Measurements from ENCODE around the gene PLEK2. TPM values are rescaled to one million over a fixed set of nuclear protein-coding genes. Genes with fewer than 3 reads are reported as not detected.
A peak's percentile ranks its signal among the peaks of the same experiment; 100 is the strongest.

PLEK2 gene
- total RNA-seq, 1 experiment from 2014 or later = 1.3 TPM

- TF ChIP-seq PRDM15 (CRISPR knock-in tag; IDR thresholded peaks at IDR 0.05) (no peak), ZNF281 (CRISPR knock-in tag; IDR thresholded peaks at IDR 0.05) (no peak), ZSCAN18 (CRISPR knock-in tag; IDR thresholded peaks at IDR 0.05) (no peak), E2F1 (CRISPR knock-in tag; IDR thresholded peaks at IDR 0.05) (no peak), NR2C2 (CRISPR knock-in tag; IDR thresholded peaks at IDR 0.05) (no peak), GRHL2 (CRISPR knock-in tag; IDR thresholded peaks at IDR 0.05; ENCODE audit: insufficient replicate concordance, severe bottlenecking) (no peak), SP1 (CRISPR knock-in tag; conservative IDR thresholded peaks at IDR 0.05) (no peak), JAZF1 (CRISPR knock-in tag; IDR thresholded peaks at IDR 0.05) (no peak), HMGA2 (CRISPR knock-in tag; IDR thresholded peaks at IDR 0.05) (no peak), CDX4 (CRISPR knock-in tag; IDR thresholded peaks at IDR 0.05; ENCODE audit: borderline replicate concordance) (no peak)
Measured at GRCh38 chr14:67357969-67358354, 54.0 kb downstream of the PLEK2 start (continued).

- Mint-ChIP-seq H3K36me3 (no peaks in the 10 kb centered on the region), H3K4me3 (peak overlapping the region; percentile 7), H3K4me1 (peaks cover 23% of the 10 kb centered on the region), H3K27me3 (ENCODE audit: low read depth) (no peaks in the 10 kb centered on the region), H3K27ac (no peak overlapping the region), H3K9me3 (no peaks in the 10 kb centered on the region)
- DNase-seq (ENCODE audit: low spot score) (no peak), ATAC-seq (no peak)
- no peak for TF ChIP-seq ATF6 (CRISPR knock-in tag; IDR thresholded peaks at IDR 0.05)
- TF ChIP-seq NFATC4 (CRISPR knock-in tag; IDR thresholded peaks at IDR 0.05) = no peak
- ChIA-PET CTCF (interaction anchor here (0.6 kb wide), 1 partner anchor 162 kb away, joined by 3 read pairs; no protein-coding TSS in a partner anchor), POLR2A (no interaction called here)
Measured at GRCh38 chr14:67357186-67357968, 54.6 kb downstream of the PLEK2 start.
